HG02970 (cell line): ENCODE data around the gene CCNI2.
"Not testable (repeated sequence)": the region's sequence is repeated elsewhere in the genome, so short reads cannot be mapped to it uniquely, and the experiment has no call there.

ENCODE experiments used
- ATAC-seq: cut with Tn5 transposase; IDR thresholded peaks from one replicate; pipeline ENCODE4 v1.9.1; 2021; ENCODE audit warnings: mild to moderate bottlenecking, moderate library complexity, moderate number of reproducible peaks; ENCODE audit not compliant: unreplicated experiment, low FRiP score

CCNI2 gene

DNA sequence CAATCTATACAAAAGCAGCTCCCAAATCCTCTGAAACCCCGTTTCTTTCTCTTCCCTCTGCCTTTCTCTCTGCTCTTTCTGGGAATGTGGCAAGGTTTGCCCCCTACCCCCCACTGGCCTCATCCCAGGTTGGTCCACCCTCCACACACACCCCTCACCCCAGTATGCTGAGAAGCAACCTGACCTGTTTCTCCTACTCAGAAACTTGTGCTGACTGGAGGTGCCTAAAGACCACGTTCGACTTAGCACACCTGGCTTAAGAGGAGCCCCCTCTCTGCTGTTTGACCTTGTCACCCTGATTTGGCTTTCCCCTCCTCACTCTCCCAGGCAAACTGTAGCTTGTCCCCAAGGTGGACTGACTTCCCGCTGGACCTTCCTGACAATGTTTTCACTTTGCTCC, 30.9 kb downstream of the CCNI2 start:
- ATAC-seq = no peak

DNA sequence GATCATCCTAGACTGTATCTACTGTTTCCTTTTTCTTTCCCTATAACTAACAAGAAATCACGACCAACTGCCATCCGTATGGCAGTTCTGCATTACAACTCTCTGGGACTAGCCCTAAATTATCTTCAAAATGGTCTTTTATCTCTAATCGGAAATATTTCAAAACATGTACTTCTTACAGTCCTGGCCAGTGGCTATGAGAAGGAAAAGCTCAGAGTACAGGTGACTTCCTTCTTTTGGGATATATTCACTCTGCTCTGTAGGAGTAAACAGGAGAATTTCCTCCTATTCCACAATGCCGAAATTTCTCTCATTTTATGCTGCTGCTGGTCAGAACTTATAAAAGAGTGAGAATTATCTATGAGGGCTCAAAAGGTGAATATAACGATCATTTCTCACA, 31.6 kb downstream of the CCNI2 start:
- no peak for ATAC-seq

DNA sequence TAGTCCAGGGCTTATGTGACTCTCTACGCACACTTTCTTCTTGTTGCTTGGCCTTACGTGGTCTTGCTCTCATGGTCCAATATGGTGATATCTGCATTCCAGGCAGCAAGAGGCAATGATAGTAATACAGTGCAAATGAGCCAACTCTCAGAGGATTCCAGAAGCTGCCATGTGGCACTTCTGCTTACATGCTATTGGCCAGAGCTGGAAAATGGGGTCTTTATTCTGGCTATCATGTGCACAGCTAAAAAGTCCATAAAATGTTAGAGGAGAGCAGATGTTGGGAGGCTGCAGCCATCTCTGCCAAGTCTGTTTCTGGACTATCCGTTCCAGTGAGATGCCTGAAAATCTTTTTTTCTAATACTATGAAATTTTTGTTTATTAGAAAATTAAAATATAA, 32.7 kb downstream of the CCNI2 start:
- ATAC-seq = no peak

DNA sequence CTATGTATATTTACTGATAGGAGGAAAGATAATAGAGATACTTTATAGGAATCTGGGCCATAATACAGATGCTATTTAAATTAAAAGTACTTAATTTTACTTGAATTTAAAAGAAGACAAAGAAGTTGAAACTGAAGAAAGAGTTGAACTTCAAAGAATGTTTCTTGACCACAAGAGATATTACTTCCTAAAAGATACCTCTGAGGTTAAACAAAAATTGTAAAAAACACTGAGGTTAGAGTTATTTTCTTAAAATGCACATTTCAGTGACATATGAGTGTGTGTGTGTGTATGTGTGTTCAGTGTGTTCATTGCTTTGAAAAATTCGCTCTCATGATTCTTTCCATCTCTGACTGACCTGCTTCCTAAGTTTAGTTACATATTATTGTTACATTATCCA, 33.4 kb downstream of the CCNI2 start:
- ATAC-seq = no peak

DNA sequence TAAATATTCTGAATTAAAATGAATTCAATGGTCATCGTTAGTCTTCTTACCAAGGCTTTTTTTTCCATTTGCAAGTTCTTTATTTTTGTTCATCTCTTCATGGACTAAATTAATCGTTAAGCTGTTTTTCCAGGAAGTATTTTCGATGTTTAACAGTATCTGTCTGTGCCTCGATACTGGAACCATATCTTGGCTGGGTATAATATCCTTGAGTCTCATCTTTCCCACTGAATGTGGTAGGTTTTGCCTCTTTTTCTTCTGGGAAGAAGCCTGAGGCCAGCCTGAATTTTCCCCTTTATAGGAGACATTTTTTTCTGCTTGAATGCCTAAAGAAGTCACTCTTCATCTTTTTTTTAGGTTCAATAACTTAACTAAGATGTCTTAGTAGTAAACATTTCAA, 33.8 kb downstream of the CCNI2 start:
- ATAC-seq = no peak

DNA sequence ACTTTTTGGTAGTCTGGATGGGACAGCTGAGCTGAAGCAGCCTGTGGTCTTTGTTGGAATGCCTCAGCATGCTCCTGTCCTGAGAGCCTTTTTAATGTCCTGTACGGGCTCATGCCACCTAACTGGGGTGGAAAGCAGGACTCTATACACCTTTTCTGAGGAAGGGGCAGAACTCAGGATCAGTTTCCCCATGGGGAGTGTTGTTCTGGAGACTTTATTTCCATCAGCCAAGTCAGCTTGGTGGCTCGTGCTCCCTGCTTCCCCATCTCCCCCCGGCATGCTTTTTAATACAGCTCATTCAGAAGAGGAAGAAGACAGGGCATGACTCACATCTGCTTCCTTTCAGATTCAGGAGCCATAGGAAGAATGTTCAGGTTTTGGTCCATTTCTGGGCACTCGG, 34.9 kb downstream of the CCNI2 start:
- no peak for ATAC-seq

DNA sequence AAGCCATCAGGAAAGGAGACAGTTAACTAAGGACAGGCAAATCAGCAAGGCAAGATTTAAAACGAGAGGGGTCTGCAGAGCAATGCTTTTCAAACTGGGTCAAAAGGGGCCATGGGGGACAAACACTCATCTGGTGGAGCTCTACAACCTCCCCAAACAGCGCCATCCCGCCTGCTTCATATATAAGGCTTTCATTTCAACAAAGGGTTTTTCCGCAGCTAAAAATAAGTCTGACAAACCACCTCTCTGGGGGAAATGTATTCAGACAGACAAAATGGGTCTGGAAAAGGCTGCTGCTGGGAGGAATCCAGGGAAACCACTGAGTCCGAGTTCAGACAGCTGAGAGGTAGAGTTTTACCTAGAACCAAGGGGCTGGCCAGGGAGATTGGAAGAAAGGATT, 38.1 kb downstream of the CCNI2 start:
- no peak for ATAC-seq

DNA sequence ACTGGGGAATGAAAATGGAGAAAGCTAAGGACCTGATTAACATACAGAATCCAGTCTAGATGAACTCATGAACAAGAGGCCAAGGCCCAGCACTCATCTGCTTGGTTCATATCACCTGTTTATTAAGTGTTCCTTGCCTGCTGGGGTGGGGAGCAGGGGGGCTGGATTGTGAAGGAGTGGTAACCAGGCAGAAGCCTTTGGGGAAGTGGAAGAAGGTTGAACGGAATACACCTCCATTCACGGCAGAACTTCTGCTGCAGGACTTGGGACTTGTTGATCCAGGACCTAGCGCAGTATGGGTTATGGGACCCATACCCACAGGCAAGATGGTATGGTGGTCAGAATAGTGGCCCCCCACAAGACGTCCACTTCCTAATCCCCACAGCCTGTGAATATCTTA, 38.6 kb downstream of the CCNI2 start:
- ATAC-seq = no peak

DNA sequence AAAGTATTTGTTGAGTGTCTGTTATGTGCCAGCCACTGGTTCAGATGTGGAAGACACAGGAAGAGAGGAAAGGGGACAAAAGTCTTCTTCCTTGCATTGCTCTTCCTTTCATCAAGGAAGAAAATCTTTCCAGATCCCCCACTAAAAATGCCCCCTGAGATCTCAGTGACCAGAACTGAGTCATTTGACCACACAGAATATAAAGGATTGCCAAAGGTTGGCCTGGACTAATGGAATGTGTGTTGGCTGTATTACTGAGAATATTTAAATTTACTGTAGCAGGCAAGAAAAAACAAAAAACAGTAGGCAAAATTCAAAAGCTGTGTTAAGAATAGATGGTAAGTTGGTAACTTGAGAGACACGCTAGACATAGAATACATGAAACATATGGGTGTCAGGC, 39.9 kb downstream of the CCNI2 start:
- no peak for ATAC-seq

DNA sequence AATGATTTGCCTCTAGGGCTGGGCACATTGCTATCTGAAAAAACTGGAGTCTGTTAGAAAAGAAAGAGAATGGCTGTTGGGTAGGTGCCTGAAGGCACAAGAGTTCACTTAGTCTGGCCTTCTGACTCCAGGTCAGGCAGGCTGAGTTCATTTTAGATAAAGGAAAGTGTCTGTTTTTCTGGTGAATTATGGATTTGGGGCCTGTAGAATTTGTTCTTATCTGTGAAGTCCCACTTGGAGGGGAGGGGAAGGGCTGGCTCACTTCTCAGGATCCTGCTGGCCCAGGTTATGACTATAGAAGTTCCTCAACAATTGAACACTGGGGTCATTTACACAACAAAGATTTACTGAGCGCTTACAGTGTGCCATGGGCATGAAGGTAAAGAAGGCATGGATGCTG, 41.3 kb downstream of the CCNI2 start:
- ATAC-seq = no peak

DNA sequence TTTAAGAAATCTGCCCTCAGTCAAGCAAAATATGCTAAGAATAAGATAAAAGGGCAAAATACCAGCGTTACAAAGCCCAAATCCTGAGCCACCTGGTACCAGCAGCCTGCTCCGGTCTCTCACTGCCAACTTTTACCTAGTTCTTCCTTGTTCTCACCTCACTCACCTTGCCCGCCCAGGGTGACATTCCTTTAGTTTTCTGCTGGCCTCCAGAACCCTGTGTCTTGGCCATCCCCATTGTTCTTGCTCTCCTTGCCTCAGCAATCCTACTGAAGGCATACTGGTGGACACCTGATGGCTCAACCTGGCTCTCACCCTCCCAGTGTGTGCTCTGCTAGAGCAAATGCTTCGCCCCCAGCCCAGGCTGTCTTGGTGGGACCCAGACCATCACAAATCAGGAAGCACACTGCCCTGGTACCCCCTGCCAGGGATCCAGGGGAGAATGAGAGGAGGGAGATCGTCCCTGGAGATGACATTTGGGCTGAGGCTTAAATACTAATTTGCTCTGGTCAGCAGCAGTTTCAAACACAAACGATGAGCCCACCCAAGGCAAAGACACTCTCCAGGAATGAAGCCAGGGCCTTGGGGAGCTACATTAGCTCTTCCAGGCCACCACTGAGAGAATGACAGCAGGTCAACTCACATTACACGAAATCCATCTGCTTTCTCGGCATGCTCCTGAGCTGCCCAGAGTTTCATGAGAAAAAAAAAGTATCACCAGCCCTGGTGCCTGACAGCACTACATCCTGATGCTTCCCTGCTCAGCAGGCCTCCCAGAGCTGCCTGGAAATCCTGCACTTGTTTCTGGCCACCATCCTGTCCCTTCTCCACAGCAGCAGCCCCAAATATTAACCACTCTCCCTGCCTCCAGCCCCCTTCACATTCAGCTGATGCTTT, 42.0 kb downstream of the CCNI2 start:
- no peak for ATAC-seq

DNA sequence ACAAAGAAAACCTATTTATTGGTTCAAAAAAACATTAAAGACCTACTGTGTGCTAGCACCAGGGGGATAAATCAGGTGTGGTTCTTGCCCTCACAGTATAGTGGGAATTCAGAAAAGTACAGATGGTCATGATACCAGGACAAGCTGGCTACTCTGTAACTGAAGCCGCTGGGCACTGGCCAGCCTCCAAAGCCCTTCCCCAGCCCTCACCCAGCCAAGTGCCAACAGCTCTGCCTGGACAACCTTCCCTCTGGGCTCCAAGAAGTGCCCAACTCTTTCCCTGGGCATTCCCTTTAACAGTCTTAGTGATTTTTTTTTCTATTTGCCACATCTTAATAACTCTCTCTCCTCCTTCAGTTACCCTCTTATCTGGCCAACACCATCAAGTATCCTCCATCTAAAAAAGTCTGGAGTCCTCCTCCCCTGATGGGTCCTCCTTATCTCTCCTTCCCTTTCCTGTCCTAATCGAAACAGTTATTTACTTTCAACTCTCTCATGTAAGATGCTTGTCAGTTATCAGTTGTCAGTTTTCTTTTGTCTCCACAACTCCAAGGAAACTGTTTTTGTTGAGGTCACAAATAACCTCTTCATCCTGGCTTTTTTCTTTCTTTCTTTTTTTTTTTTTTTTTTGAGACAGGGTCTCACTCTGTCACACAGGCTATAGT, 43.1 kb downstream of the CCNI2 start:
- ATAC-seq = no peak

DNA sequence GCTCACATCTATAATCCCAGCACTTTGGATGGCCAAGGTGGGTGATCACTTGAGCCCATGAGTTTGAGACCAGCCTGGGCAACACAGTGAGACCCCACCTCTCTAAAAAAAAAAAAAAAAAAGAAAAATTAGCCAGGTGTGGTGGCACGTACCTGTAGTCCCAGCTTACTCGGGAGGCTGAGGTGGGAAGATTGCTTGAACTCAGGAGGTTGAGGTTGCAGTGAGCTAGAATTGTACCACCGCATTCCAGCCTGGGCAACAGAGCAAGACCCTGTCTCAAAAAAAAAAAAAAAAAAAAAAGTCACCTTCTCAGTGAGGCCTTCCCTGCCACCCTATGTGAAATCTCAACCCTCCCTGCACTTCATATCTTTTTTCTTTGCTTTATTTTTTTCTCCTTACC, 43.8 kb downstream of the CCNI2 start:
- ATAC-seq = no peak

DNA sequence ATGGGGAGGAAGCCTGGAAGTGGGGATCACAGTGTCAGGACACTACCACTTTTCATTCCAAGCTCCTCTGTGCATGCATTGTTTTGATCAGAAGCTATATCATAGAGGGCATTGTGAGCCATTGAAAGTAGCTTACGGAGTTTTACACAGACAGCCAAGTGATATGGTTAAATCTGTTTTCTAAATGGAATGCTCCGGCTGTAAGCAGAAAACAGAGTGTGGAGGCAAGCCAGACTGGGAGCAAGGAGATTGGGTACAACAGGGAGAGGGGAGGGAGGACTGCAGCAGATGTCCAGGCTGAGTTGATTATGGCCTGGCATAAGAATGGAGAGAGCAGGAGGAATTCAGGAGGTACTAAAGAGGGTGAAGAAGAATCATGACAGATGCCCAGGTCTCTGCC, 50.4 kb downstream of the CCNI2 start:
- no peak for ATAC-seq

DNA sequence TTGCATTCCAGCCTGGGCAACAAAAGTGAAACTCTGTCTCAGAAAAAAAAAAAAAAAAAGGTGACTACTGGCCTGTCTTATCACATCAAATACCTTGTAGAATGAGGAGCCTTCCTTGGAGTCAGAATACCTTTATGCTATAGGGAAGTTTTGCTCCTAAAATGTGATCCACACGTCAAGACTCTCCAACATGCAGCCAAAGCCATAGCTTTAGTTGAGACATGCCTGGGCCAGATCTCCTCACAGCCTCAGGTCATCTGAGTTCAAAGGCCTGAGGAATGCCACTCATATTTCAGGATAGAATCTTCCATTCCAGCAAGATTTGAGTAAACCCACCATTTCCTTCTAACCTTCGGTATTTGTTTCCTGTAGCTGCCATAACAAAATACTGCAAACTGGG, 52.2 kb downstream of the CCNI2 start:
- ATAC-seq = no peak

DNA sequence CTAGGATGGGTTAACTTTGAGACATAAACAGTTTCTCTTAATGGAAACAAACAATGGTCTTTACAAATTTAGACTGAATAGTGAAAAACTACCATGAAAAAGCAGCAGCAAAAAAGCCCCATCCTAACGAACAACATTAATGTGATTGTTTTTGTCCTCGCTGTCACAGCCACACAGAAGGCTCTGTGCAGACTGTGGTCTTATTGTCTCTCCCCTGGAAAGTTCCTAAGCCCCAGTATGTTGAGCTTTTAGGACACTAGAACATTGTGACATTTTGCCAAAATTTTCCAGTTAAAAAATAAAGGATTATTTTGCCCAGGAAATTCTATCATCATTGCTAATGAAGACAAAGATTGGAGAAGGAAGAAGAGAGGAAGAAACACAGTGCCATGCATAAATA, 53.3 kb downstream of the CCNI2 start:
- no peak for ATAC-seq

DNA sequence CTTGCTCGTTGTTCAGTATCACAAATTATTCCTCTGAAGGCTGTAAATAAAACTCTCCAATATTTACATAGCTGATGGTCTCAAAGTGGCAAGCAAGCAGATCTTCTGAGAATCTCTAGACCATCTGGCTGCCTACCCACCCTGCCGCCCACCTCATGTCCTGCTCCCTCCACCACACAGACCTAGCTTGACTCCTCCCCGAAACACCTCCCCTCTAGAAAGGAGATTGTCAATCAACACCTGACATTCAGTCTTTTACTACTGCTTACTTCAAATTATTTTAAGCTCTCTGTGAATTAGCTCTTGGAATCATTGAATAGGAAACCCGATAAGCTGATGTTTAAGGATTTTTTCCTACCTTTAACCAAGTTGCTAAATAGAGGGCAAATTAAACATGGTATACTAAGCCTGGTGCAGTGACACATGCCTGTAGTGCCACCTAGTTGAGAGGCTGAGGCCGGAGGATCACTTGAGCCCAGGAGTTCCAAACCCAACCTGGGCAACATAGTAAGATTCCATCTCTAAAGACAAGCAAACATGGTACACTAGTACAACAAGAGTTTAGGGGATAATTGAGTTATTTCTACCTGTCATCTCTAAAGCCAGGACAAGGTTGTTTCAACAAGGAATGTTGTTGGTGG, 54.9 kb downstream of the CCNI2 start:
- no peak for ATAC-seq

DNA sequence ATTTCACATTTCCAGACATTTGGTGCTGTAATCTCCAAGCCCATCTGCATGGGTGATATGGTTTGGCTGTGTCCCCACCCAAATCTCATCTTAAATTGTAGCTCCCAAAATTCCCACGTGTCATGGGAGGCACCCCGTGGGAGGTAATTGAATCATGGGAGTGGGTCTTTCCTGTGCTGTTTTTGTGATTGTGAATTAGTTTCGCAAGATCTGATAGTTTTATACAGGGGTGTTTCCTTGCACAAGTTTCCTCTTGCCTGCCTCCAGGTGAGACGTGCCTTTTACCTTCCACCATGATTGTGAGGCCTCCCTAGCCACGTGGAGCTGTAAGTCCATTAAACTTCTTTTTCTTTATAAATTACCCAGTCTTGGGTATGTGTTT, 55.5 kb downstream of the CCNI2 start:
- ATAC-seq = not testable (repeated sequence)
